Neural cell (in vitro differentiated cells): Measurements from ENCODE around the gene PAGE5. TPM values are rescaled to one million over a fixed set of nuclear protein-coding genes. Genes with fewer than 3 reads are reported as not detected.

Source experiments
- H2AFZ ChIP-seq: fragments of 200-600, 300-800 bp; sonication (generic), shearing (Covaris generic); 2 replicates; pipeline ENCODE4 v1.6.0; 2014; ENCODE audit warnings: low read depth, mild to moderate bottlenecking, antibody characterized with exemption, low read length, moderate library complexity
- H3F3A ChIP-seq: fragments of 200-600 bp; shearing (Covaris generic); 2 replicates; pipeline ENCODE4 v1.6.1; 2016; ENCODE audit warnings: mild to moderate bottlenecking, moderate library complexity, mixed read lengths, antibody characterized with exemption, low read length; ENCODE audit not compliant: insufficient read depth, poor library complexity, severe bottlenecking
- H3K27ac ChIP-seq: fragments of 200-600, 300-800 bp; sonication (generic), shearing (Covaris generic); 2 replicates; pipeline ENCODE4 v1.5.1; 2014; ENCODE audit warnings: mild to moderate bottlenecking, low read length, moderate library complexity
- H3K27me3 ChIP-seq: fragments of 300-800, 200-600 bp; sonication (generic), shearing (Covaris generic); 2 replicates; pipeline ENCODE4 v1.6.0; 2014; ENCODE audit warnings: mild to moderate bottlenecking, low read depth, low read length, moderate library complexity; ENCODE audit not compliant: insufficient read depth
- H3K36me3 ChIP-seq: fragments of 300-800, 200-600 bp; sonication (generic), shearing (Covaris generic); 2 replicates; pipeline ENCODE4 v1.5.1; 2014; ENCODE audit warnings: mild to moderate bottlenecking, antibody characterized with exemption, low read length, moderate library complexity; ENCODE audit not compliant: insufficient read depth
- H3K4me2 ChIP-seq: fragments of 300-800, 200-600 bp; sonication (generic), shearing (Covaris generic); 2 replicates; pipeline ENCODE4 v1.6.0; 2014; ENCODE audit warnings: mild to moderate bottlenecking, low read length
- H3K4me3 ChIP-seq: fragments of 300-800, 200-600 bp; sonication (generic), shearing (Covaris generic); 2 replicates; pipeline ENCODE4 v1.5.1; 2014; ENCODE audit warnings: mild to moderate bottlenecking, low read length, moderate library complexity
- H3K79me2 ChIP-seq: fragments of 200-600 bp; shearing (Covaris generic); replicated peaks from 2 replicates; pipeline ENCODE4 v1.6.0; 2014; ENCODE audit warnings: mild to moderate bottlenecking, low read length, moderate library complexity; ENCODE audit not compliant: insufficient read depth
- H3K9ac ChIP-seq: fragments of 300-800, 200-600 bp; sonication (generic), shearing (Covaris generic); 2 replicates; pipeline ENCODE4 v1.6.1; 2016; ENCODE audit warnings: mild to moderate bottlenecking, low read length, mixed read lengths
- H3K9me2 ChIP-seq: fragments of 200-600 bp; shearing (Covaris generic); 2 replicates; pipeline ENCODE4 v1.6.1; 2016; ENCODE audit warnings: mild to moderate bottlenecking, low read length, mixed read lengths; ENCODE audit not compliant: insufficient read depth
- H3K9me3 ChIP-seq: fragments of 200-600, 300-800 bp; sonication (generic), shearing (Covaris generic); 2 replicates; pipeline ENCODE4 v1.6.1; 2016; ENCODE audit warnings: mild to moderate bottlenecking, mixed run types, low read length, moderate library complexity, mixed read lengths
- H4K20me1 ChIP-seq: fragments of 200-600 bp; shearing (Covaris generic); 2 replicates; pipeline ENCODE4 v1.6.1; 2016; ENCODE audit warnings: mild to moderate bottlenecking, mixed run types; ENCODE audit not compliant: insufficient read depth
- CTCF ChIP-seq: fragments of 450-650 bp; IDR thresholded peaks from 2 replicates; pipeline ENCODE4 v1.5.1; 2014; ENCODE audit warnings: antibody characterized with exemption, mild to moderate bottlenecking, moderate library complexity; ENCODE audit not compliant: poor library complexity, severe bottlenecking
- EP300 ChIP-seq: fragments of 450-650 bp; conservative IDR thresholded peaks from 2 replicates; pipeline ENCODE4 v1.6.1; 2014; ENCODE audit warnings: antibody characterized with exemption, mild to moderate bottlenecking, moderate library complexity; ENCODE audit not compliant: poor library complexity, severe bottlenecking
- EZH2 ChIP-seq: fragments of 200-600, 300-800 bp; shearing (Covaris generic), sonication (generic); IDR thresholded peaks from 2 replicates; pipeline ENCODE4 v1.6.1; 2014; ENCODE audit warnings: antibody characterized with exemption, low read length, borderline replicate concordance, mild to moderate bottlenecking; ENCODE audit not compliant: insufficient read depth, poor library complexity, severe bottlenecking
- MXI1 ChIP-seq: fragments of 450-650 bp; conservative IDR thresholded peaks from 2 replicates; pipeline ENCODE4 v1.6.1; 2014; ENCODE audit warnings: antibody characterized with exemption, mild to moderate bottlenecking; ENCODE audit not compliant: poor library complexity, severe bottlenecking
- POLR2AphosphoS5 ChIP-seq: IDR thresholded peaks from 2 replicates; pipeline ENCODE4 v1.6.1; 2012
- RAD21 ChIP-seq: fragments of 450-650 bp; conservative IDR thresholded peaks from 2 replicates; pipeline ENCODE4 v1.6.1; 2014; ENCODE audit warnings: antibody characterized with exemption, mild to moderate bottlenecking, moderate library complexity
- REST ChIP-seq: IDR thresholded peaks from 2 replicates; pipeline ENCODE4 v1.6.1; 2012; ENCODE audit warnings: borderline replicate concordance
- SMC3 ChIP-seq: fragments of 450-650 bp; conservative IDR thresholded peaks from 2 replicates; pipeline ENCODE4 v1.6.1; 2014; ENCODE audit warnings: antibody characterized with exemption, mild to moderate bottlenecking, moderate library complexity; ENCODE audit not compliant: poor library complexity
- TAF1 ChIP-seq: IDR thresholded peaks from 2 replicates; pipeline ENCODE4 v1.6.1; 2012; ENCODE audit warnings: low read depth
- polyA plus RNA-seq: library from polyadenylated mRNA; depleted of rRNA; stranded (reverse); fragments of >200 nt; gene quantifications from 2 replicates; pipeline ENCODE4 v1.2.3, GENCODE V29; 2014

Gene PAGE5
- polyA plus RNA-seq, 1 donor from 2014 or later = not detected

GRCh38 chrX:55201930-55202579 lies 18.1 kb upstream of the PAGE5 start:
- Histone ChIP-seq H3K79me2 (no peaks in the 10 kb centered on the region), H3K9ac (no peak overlapping the region), H3K9me3 (no peaks in the 10 kb centered on the region), H3K4me3 (no peak overlapping the region), H2AFZ (no peak overlapping the region), H3K36me3 (no peaks in the 10 kb centered on the region), H3K27me3 (no peaks in the 10 kb centered on the region), H3K9me2 (no peaks in the 10 kb centered on the region), H3K4me2 (no peak overlapping the region), H4K20me1 (no peaks in the 10 kb centered on the region), H3F3A (no peaks in the 10 kb centered on the region), H3K27ac (no peak overlapping the region)
- TF ChIP-seq REST = no peak
- no peak for TF ChIP-seq MXI1
- no peak for TF ChIP-seq CTCF
- TF ChIP-seq SMC3 = no peak
- no peak for TF ChIP-seq TAF1
- no peak for TF ChIP-seq EP300
- TF ChIP-seq RAD21 = no peak
- TF ChIP-seq EZH2 = no peak
- TF ChIP-seq POLR2AphosphoS5 = no peak

GRCh38 chrX:55206162-55206941 lies 13.8 kb upstream of the PAGE5 start:
- Histone ChIP-seq H3K4me3 (no peak overlapping the region), H3K9me2 (no peaks in the 10 kb centered on the region), H3K27ac (no peak overlapping the region), H4K20me1 (no peaks in the 10 kb centered on the region), H3K4me2 (no peak overlapping the region), H3K9me3 (no peaks in the 10 kb centered on the region), H2AFZ (no peak overlapping the region), H3K36me3 (no peaks in the 10 kb centered on the region), H3F3A (no peaks in the 10 kb centered on the region), H3K79me2 (no peaks in the 10 kb centered on the region), H3K9ac (no peak overlapping the region), H3K27me3 (no peaks in the 10 kb centered on the region)
- TF ChIP-seq RAD21 = no peak
- no peak for TF ChIP-seq TAF1
- no peak for TF ChIP-seq EP300
- no peak for TF ChIP-seq CTCF
- TF ChIP-seq POLR2AphosphoS5 = no peak
- no peak for TF ChIP-seq EZH2
- no peak for TF ChIP-seq REST
- no peak for TF ChIP-seq SMC3
- TF ChIP-seq MXI1 = no peak
